Osteoblast (primary cell): ENCODE data around the gene SCAMP2. TPM values are rescaled to one million over a fixed set of nuclear protein-coding genes. Genes with fewer than 3 reads are reported as not detected.
A peak's percentile ranks its signal among the peaks of the same experiment; 100 is the strongest.

ENCODE experiments used
- DNase-seq: peaks from one replicate; pipeline ENCODE4 v3.0.0; 2011; ENCODE audit warnings: low spot score, mixed read lengths; ENCODE audit not compliant: insufficient read length; ENCODE audit errors: missing footprints
- H2AFZ ChIP-seq: 2 replicates; pipeline ENCODE4 v1.6.0; 2011; ENCODE audit warnings: mild to moderate bottlenecking, low read length
- H3K27ac ChIP-seq: 2 replicates; pipeline ENCODE4 v1.5.1; 2011; ENCODE audit warnings: mild to moderate bottlenecking, low read depth, low read length, moderate library complexity
- H3K27me3 ChIP-seq: 2 replicates; pipeline ENCODE4 v1.6.0; 2012; ENCODE audit warnings: mild to moderate bottlenecking, control low read depth, inconsistent platforms, low read length, moderate library complexity; ENCODE audit not compliant: insufficient read depth
- H3K36me3 ChIP-seq: 2 replicates; pipeline ENCODE4 v1.5.1; 2011; ENCODE audit warnings: mild to moderate bottlenecking, low read length, control low read depth, moderate library complexity; ENCODE audit not compliant: insufficient read depth
- H3K4me1 ChIP-seq: 2 replicates; pipeline ENCODE4 v1.5.1; 2011; ENCODE audit warnings: mild to moderate bottlenecking, low read length, control low read depth, moderate library complexity; ENCODE audit not compliant: insufficient read depth
- H3K4me2 ChIP-seq: 2 replicates; pipeline ENCODE4 v1.6.0; 2011; ENCODE audit warnings: mild to moderate bottlenecking, low read length; ENCODE audit not compliant: insufficient read depth
- H3K4me3 ChIP-seq: fragments of 200-600 bp; sonication (generic); 3 replicates; pipeline ENCODE4 v1.5.1; 2012; ENCODE audit warnings: mild to moderate bottlenecking, low read length, inconsistent platforms; ENCODE audit not compliant: insufficient read depth
- H3K79me2 ChIP-seq: 2 replicates; pipeline ENCODE4 v1.6.0; 2012; ENCODE audit warnings: mild to moderate bottlenecking, low read length, control low read depth, inconsistent platforms; ENCODE audit not compliant: insufficient read depth
- H3K9me3 ChIP-seq: 2 replicates; pipeline ENCODE4 v1.5.1; 2011; ENCODE audit warnings: low read depth, low read length, control low read depth
- H4K20me1 ChIP-seq: 2 replicates; pipeline ENCODE4 v1.6.0; 2012; ENCODE audit warnings: mild to moderate bottlenecking, low read length, control low read depth; ENCODE audit not compliant: insufficient read depth
- total RNA-seq: library from RNA; depleted of rRNA; stranded (reverse); fragments of >200 nt; gene quantifications from 2 replicates; pipeline ENCODE4 v1.2.3, GENCODE V29; 2012
- TF ChIP-seq, protein P1 (sequence below): IDR thresholded peaks from 2 replicates; pipeline ENCODE4 v1.5.1; 2011; ENCODE audit warnings: mild to moderate bottlenecking, low read depth, low read length, moderate library complexity; ENCODE audit errors: extremely low read depth

Gene SCAMP2
- total RNA-seq, 1 donor, result 23.9 TPM

DNA sequence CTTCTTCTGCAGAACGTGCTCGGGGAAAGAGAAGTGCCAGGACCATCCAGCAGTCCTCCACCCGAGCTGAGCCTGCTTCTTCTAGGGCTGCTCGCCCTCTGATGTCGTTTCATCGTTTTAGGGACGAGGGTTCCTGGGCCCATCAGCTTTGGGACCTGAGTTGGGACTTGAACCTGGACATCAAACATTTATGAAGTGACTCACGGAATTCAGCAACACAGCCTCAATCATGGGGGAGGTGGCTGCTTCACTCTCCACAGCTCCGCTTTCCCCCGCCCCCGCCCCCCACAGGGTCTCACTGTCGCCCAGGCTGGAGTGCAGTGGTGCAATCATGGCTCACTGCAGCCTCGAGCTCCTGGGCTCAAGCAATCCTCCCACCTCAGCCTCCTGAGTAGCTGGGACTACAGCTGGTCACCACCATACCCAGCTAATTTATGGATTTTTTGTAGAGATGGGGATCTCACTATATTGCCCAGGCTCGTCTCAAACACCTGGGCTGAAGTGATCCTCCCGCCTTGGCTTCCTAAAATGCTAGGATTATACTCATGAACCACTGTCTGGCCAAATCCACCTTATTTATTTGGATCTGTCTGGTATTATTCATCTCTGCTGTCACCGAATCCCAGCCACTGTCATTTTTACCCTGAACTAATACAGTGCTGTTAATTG is 725 bp upstream of the SCAMP2 start:
- Histone ChIP-seq H3K27ac (peak overlapping the region; percentile 45), H3K27me3 (peaks cover 7% of the 10 kb centered on the region), H3K4me3 (peak overlapping the region; percentile 96), H3K4me1 (peaks cover 12% of the 10 kb centered on the region), H2AFZ (peak overlapping the region; percentile 95), H3K4me2 (peak overlapping the region; percentile 100), H4K20me1 (peaks cover 25% of the 10 kb centered on the region), H3K79me2 (peaks cover 39% of the 10 kb centered on the region), H3K9me3 (no peaks in the 10 kb centered on the region), H3K36me3 (no peaks in the 10 kb centered on the region)
- no peak for DNase-seq
- TF ChIP-seq, protein P1, sequence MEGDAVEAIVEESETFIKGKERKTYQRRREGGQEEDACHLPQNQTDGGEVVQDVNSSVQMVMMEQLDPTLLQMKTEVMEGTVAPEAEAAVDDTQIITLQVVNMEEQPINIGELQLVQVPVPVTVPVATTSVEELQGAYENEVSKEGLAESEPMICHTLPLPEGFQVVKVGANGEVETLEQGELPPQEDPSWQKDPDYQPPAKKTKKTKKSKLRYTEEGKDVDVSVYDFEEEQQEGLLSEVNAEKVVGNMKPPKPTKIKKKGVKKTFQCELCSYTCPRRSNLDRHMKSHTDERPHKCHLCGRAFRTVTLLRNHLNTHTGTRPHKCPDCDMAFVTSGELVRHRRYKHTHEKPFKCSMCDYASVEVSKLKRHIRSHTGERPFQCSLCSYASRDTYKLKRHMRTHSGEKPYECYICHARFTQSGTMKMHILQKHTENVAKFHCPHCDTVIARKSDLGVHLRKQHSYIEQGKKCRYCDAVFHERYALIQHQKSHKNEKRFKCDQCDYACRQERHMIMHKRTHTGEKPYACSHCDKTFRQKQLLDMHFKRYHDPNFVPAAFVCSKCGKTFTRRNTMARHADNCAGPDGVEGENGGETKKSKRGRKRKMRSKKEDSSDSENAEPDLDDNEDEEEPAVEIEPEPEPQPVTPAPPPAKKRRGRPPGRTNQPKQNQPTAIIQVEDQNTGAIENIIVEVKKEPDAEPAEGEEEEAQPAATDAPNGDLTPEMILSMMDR, result no peak

DNA sequence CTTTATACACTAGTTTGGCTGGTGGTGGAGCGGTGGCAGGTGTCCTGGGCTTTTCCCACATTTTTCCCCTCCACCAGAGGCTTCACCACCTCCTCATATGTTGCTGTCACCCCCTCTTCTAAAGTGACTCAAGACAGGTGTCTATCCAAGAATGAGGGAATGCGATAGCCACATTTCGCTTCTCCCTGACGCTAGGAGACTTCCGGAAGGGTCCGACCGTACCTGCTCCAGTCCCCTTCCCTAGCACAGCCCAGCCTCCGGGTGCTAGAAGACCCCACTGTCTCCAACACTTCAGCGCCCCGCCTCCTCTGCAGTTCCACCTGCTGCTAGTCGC is 496 bp downstream of the SCAMP2 start:
- peak overlapping the region; percentile 96 for H3K27ac ChIP-seq
- peak overlapping the region; percentile 100 for H3K4me2 ChIP-seq
- H3K4me3 ChIP-seq, result peak overlapping the region; percentile 96
- peak overlapping the region; percentile 95 for H2AFZ ChIP-seq
- H3K4me1 ChIP-seq, result peaks cover 12% of the 10 kb centered on the region
- no peaks in the 10 kb centered on the region for H3K9me3 ChIP-seq
- H3K27me3 ChIP-seq, result peaks cover 7% of the 10 kb centered on the region
- peaks cover 5% of the 10 kb centered on the region for H3K36me3 ChIP-seq
- TF ChIP-seq, protein P1, result no peak
- DNase-seq, result no peak
- H4K20me1 ChIP-seq, result peaks cover 34% of the 10 kb centered on the region
- peaks cover 51% of the 10 kb centered on the region for H3K79me2 ChIP-seq

DNA sequence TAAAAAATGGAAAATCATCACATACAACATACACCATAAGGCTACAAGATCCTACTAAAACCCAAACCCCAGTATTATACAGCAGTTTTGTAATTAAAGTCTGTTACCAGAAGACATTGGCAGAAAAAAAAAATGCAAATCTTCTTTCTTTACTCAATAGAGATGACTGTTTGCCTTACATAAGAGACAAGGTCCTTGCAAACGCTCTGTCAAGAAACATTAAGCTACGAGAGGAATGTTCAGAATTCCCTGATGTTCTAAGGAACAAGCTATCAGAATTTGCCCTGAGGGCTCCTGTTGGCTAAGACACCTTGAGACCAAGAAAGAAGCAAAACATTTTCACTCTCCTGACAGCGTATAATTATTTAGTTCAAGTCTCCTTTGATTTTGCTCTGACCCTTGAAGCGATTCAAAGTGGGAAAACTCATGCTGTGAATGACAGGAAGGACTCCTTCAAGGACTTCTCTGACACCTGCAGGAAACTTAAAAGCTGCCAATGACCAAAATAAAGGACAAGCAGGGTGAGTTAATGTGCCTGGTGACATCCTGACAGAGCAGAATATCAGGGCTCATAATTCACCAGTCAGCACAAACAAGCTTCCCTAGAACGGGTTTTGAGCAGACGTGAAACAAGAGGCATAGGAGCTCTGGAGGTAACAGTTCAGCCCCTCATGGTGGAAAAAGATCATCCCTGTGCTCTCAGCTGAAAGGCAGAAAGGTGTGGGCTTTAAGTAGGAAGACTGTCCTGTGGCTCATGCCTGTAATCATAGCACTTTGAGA is 2.5 kb downstream of the SCAMP2 start:
- peaks cover 5% of the 10 kb centered on the region for H3K36me3 ChIP-seq
- H3K4me1 ChIP-seq, result peaks cover 19% of the 10 kb centered on the region
- no peak overlapping the region for H3K4me2 ChIP-seq
- H3K79me2 ChIP-seq, result peaks cover 69% of the 10 kb centered on the region
- TF ChIP-seq, protein P1, result no peak
- H3K9me3 ChIP-seq, result no peaks in the 10 kb centered on the region
- no peak overlapping the region for H3K4me3 ChIP-seq
- H3K27ac ChIP-seq, result no peak overlapping the region
- H4K20me1 ChIP-seq, result peaks cover 51% of the 10 kb centered on the region
- DNase-seq, result no peak
- H3K27me3 ChIP-seq, result no peaks in the 10 kb centered on the region
- H2AFZ ChIP-seq, result no peak overlapping the region

DNA sequence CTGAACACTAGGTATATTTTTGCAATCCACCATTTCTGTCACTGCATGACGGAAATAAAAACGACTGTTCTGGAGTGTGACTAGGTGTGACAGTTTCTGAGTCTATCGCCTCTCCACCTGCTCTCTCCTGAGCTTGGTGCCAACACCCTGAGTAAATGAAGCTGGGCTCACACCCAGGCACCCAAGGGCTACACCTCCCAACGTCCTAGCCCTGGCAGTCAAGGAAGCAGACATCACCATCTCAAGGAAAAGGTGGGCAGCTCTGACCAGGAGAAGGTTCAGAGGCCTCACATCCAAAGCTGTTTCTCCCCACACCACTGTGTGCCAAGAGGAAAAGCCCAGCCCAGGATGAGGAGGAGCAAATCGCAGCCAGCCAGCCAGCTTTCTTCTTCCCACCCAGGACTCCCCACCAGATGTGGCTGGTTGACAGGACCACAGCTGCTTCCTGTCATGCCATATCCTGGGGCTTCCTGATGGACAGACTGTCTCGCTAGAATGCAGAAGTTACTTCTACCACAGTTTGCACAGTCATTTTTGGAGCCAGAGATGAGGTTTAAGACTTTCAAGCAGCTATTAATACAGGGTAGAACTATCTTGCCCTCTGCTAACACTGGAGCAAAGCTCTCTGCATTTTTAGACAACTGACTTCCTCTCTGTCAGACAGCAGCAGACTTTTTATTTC is 3.3 kb downstream of the SCAMP2 start:
- TF ChIP-seq, protein P1, result no peak
- H3K9me3 ChIP-seq, result no peaks in the 10 kb centered on the region
- H3K4me1 ChIP-seq, result peaks cover 19% of the 10 kb centered on the region
- H3K4me3 ChIP-seq, result no peak overlapping the region
- H3K79me2 ChIP-seq, result peaks cover 74% of the 10 kb centered on the region
- H4K20me1 ChIP-seq, result peaks cover 55% of the 10 kb centered on the region
- no peak for DNase-seq
- H3K4me2 ChIP-seq, result no peak overlapping the region
- H3K27me3 ChIP-seq, result no peaks in the 10 kb centered on the region
- H2AFZ ChIP-seq, result no peak overlapping the region
- no peak overlapping the region for H3K27ac ChIP-seq
- H3K36me3 ChIP-seq, result peaks cover 5% of the 10 kb centered on the region
